Smooth muscle cell (in vitro differentiated cells): ENCODE measurements around the gene FOXP1. TPM values are rescaled to one million over a fixed set of nuclear protein-coding genes. Genes with fewer than 3 reads are reported as not detected.

ENCODE experiments used
- DNase-seq: peaks from one replicate; lab custom pipeline; 2025; ENCODE audit not compliant: unreplicated experiment; lab: John Stamatoyannopoulos, UW
- H2AFZ ChIP-seq: fragments of 200-600 bp; sonication (generic); 2 replicates; pipeline ENCODE4 v1.6.0; 2016; ENCODE audit warnings: antibody characterized with exemption, low read depth, mild to moderate bottlenecking
- H3F3A ChIP-seq: fragments of 200-600 bp; sonication (generic); 2 replicates; pipeline ENCODE4 v1.6.0; 2017; ENCODE audit warnings: antibody characterized with exemption, low read depth
- H3K27ac ChIP-seq: fragments of 200-600 bp; sonication (generic); 2 replicates; pipeline ENCODE4 v1.5.1; 2016; ENCODE audit warnings: low read depth, mild to moderate bottlenecking
- H3K27me3 ChIP-seq: fragments of 200-600 bp; sonication (generic); 2 replicates; pipeline ENCODE4 v1.6.1; 2016; ENCODE audit warnings: low read depth, mild to moderate bottlenecking
- H3K36me3 ChIP-seq: fragments of 200-600 bp; sonication (generic); 2 replicates; pipeline ENCODE4 v1.5.1; 2016; ENCODE audit warnings: low read depth
- H3K4me1 ChIP-seq: fragments of 200-600 bp; sonication (generic); 2 replicates; pipeline ENCODE4 v1.5.1; 2016; ENCODE audit warnings: low read depth
- H3K4me2 ChIP-seq: fragments of 200-600 bp; sonication (generic); 2 replicates; pipeline ENCODE4 v1.6.0; 2016; ENCODE audit warnings: mild to moderate bottlenecking
- H3K4me3 ChIP-seq: fragments of 200-600 bp; sonication (generic); 2 replicates; pipeline ENCODE4 v1.5.1; 2016; ENCODE audit warnings: mild to moderate bottlenecking
- H3K79me2 ChIP-seq: fragments of 200-600 bp; sonication (generic); 2 replicates; pipeline ENCODE4 v1.6.0; 2016; ENCODE audit warnings: low read depth, mild to moderate bottlenecking
- H3K9ac ChIP-seq: fragments of 200-600 bp; sonication (generic); 2 replicates; pipeline ENCODE4 v1.6.0; 2016; ENCODE audit warnings: low read depth
- H3K9me3 ChIP-seq: fragments of 200-600 bp; sonication (generic); replicated peaks from 2 replicates; pipeline ENCODE4 v1.5.1; 2016; ENCODE audit warnings: low read depth
- H4K20me1 ChIP-seq: fragments of 200-600 bp; sonication (generic); 2 replicates; pipeline ENCODE4 v1.6.0; 2016; ENCODE audit warnings: low read depth
- CTCF ChIP-seq: fragments of 200-600 bp; sonication (generic); IDR thresholded peaks from 2 replicates; pipeline ENCODE4 v1.5.1; 2017; ENCODE audit warnings: borderline replicate concordance, mild to moderate bottlenecking, antibody characterized with exemption; ENCODE audit not compliant: insufficient read depth, poor library complexity, severe bottlenecking
- WGBS: methylation state at CpG from one replicate; pipeline ENCODE4 v1.1.7; 2016; ENCODE audit warnings: low lambda C conversion rate; 5-methylcytosine and 5-hydroxymethylcytosine counted together
- polyA plus RNA-seq: library from polyadenylated mRNA; unstranded; fragments of >200 nt; fragmentation: Nextera tagmentation; extraction: Ambion mirVana; gene quantifications from 2 replicates; pipeline ENCODE4 v1.2.1, GENCODE V29; 2016
- total RNA-seq: library from RNA; depleted of rRNA; stranded (reverse); fragments of >200 nt; gene quantifications from 2 replicates; pipeline ENCODE4 v1.2.3, GENCODE V29; 2014

FOXP1 gene
- total and polyA plus RNA-seq, 2 experiments from 2014 or later = 40.9 to 68.0 TPM

GRCh38 chr3:70952033-70952747, 631.3 kb downstream of the FOXP1 start:
- DNase-seq = no peak
- Histone ChIP-seq H3K9ac (no peak overlapping the region), H3K4me3 (no peak overlapping the region), H3K9me3 (no peaks in the 10 kb centered on the region), H3K4me1 (peaks cover 13% of the 10 kb centered on the region), H3K27ac (no peak overlapping the region), H3K27me3 (no peaks in the 10 kb centered on the region), H3K4me2 (no peak overlapping the region), H3K36me3 (no peaks in the 10 kb centered on the region), H3F3A (no peaks in the 10 kb centered on the region), H4K20me1 (no peaks in the 10 kb centered on the region), H2AFZ (no peak overlapping the region), H3K79me2 (no peaks in the 10 kb centered on the region)
- WGBS = 88% methylated on average over 12 of the region's 12 CpGs
- no peak for TF ChIP-seq CTCF

- Histone ChIP-seq H3K9ac (no peak overlapping the region), H3K4me1 (peaks cover 5% of the 10 kb centered on the region), H3F3A (no peaks in the 10 kb centered on the region), H3K4me3 (no peak overlapping the region), H3K4me2 (no peak overlapping the region), H3K27me3 (no peaks in the 10 kb centered on the region), H3K36me3 (no peaks in the 10 kb centered on the region), H3K79me2 (no peaks in the 10 kb centered on the region), H3K9me3 (no peaks in the 10 kb centered on the region), H4K20me1 (no peaks in the 10 kb centered on the region), H3K27ac (no peak overlapping the region), H2AFZ (no peak overlapping the region)
- TF ChIP-seq CTCF = no peak
- 90% methylated on average over 5 of the region's 5 CpGs for WGBS
- no peak for DNase-seq
Observed at GRCh38 chr3:70951316-70951715, 632.2 kb downstream of the FOXP1 start.

GRCh38 chr3:70947579-70947978, 635.9 kb downstream of the FOXP1 start:
- Histone ChIP-seq H4K20me1 (no peaks in the 10 kb centered on the region), H3K27ac (no peak overlapping the region), H3K9me3 (no peaks in the 10 kb centered on the region), H3K4me2 (no peak overlapping the region), H3K4me1 (peaks cover 5% of the 10 kb centered on the region), H3F3A (no peaks in the 10 kb centered on the region), H3K79me2 (no peaks in the 10 kb centered on the region), H3K36me3 (no peaks in the 10 kb centered on the region), H3K9ac (no peak overlapping the region), H2AFZ (no peak overlapping the region), H3K4me3 (no peak overlapping the region), H3K27me3 (no peaks in the 10 kb centered on the region)
- no peak for DNase-seq
- no peak for TF ChIP-seq CTCF
- WGBS = 100% methylated on average over 1 of the region's 1 CpG

GRCh38 chr3:70943886-70944285, 639.6 kb downstream of the FOXP1 start:
- Histone ChIP-seq H3K27ac (no peak overlapping the region), H3F3A (no peaks in the 10 kb centered on the region), H3K9me3 (no peaks in the 10 kb centered on the region), H3K4me1 (no peaks in the 10 kb centered on the region), H3K79me2 (no peaks in the 10 kb centered on the region), H3K9ac (no peak overlapping the region), H3K27me3 (no peaks in the 10 kb centered on the region), H3K36me3 (no peaks in the 10 kb centered on the region), H3K4me3 (no peak overlapping the region), H2AFZ (no peak overlapping the region), H3K4me2 (no peak overlapping the region), H4K20me1 (no peaks in the 10 kb centered on the region)
- 96% methylated on average over 3 of the region's 3 CpGs for WGBS
- no peak for DNase-seq
- no peak for TF ChIP-seq CTCF
